Measurements from ENCODE around the gene ERICH6B.

The ERICH6B gene

GRCh38 chr13:45595965-45596364 is 19.6 kb downstream of the ERICH6B start:
- H3K27ac Mint-ChIP-seq: no peak overlapping the region
- TF ChIP-seq, protein P1, sequence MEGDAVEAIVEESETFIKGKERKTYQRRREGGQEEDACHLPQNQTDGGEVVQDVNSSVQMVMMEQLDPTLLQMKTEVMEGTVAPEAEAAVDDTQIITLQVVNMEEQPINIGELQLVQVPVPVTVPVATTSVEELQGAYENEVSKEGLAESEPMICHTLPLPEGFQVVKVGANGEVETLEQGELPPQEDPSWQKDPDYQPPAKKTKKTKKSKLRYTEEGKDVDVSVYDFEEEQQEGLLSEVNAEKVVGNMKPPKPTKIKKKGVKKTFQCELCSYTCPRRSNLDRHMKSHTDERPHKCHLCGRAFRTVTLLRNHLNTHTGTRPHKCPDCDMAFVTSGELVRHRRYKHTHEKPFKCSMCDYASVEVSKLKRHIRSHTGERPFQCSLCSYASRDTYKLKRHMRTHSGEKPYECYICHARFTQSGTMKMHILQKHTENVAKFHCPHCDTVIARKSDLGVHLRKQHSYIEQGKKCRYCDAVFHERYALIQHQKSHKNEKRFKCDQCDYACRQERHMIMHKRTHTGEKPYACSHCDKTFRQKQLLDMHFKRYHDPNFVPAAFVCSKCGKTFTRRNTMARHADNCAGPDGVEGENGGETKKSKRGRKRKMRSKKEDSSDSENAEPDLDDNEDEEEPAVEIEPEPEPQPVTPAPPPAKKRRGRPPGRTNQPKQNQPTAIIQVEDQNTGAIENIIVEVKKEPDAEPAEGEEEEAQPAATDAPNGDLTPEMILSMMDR (IDR thresholded peaks at IDR 0.05; ENCODE audit: unreplicated experiment in 3 of 3): no peak
- no peaks in the 10 kb centered on the region for H3K36me3 Mint-ChIP-seq (ENCODE audit: low read depth)
- no peaks in the 10 kb centered on the region for H3K4me1 Mint-ChIP-seq
- H3K4me3 Mint-ChIP-seq: no peak overlapping the region
- H3K27me3 Mint-ChIP-seq (ENCODE audit: low read depth): peaks cover 13% of the 10 kb centered on the region
- no peaks in the 10 kb centered on the region for H3K9me3 Mint-ChIP-seq

DNA sequence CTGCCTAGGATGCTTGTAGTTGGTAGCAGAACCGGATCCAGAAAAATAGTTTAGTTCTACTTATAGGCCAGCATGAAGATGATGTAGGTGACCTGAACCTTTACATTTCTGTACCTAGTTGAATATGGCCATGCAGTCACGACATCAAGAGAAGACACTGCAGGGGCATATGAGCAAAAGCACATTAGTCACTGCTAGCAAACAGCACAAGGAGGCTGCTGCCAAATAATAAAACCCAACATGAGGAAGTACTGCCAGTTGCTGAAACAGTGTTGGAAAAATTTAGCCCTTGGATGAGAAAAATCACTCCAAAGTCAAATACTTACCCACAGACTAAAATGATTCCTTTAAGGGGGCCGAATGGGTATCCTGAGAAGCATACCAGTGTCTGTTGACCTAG is 20.8 kb downstream of the ERICH6B start:
- TF ChIP-seq, protein P1 (IDR thresholded peaks at IDR 0.05; ENCODE audit: unreplicated experiment in 3 of 3): no peak
- H3K4me1 Mint-ChIP-seq: no peaks in the 10 kb centered on the region
- H3K4me3 Mint-ChIP-seq: no peak overlapping the region
- H3K9me3 Mint-ChIP-seq: no peaks in the 10 kb centered on the region
- H3K36me3 Mint-ChIP-seq (ENCODE audit: low read depth): no peaks in the 10 kb centered on the region
- H3K27ac Mint-ChIP-seq: no peak overlapping the region
- H3K27me3 Mint-ChIP-seq (ENCODE audit: low read depth): peaks cover 11% of the 10 kb centered on the region

GRCh38 chr13:45594227-45594626 is 21.3 kb downstream of the ERICH6B start:
- Mint-ChIP-seq H3K9me3 (no peaks in the 10 kb centered on the region), H3K4me3 (no peak overlapping the region), H3K36me3 (ENCODE audit: low read depth) (no peaks in the 10 kb centered on the region), H3K27ac (no peak overlapping the region), H3K4me1 (no peaks in the 10 kb centered on the region), H3K27me3 (ENCODE audit: low read depth) (peaks cover 11% of the 10 kb centered on the region)
- TF ChIP-seq, protein P1 (IDR thresholded peaks at IDR 0.05; ENCODE audit: unreplicated experiment in 3 of 3): no peak

DNA sequence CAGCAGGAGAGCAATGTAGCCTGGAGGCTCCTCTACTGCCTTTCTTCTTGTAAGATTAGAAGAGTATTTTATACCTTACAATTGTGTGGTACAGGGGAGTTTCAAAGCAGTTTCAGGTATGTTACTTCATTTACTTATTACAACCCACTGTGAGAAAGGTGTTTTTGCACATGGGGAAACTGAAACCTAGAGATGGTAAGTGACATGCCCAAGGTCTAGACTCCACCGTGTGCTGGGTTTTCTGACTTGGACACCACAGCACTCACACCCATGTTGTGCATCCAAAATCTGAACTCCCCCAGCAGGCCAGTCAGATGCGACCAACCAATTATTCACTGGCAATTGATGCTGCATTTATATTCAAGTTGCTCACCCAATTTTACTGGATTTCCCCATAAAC is 22.8 kb downstream of the ERICH6B start:
- H3K4me1 Mint-ChIP-seq: no peaks in the 10 kb centered on the region
- no peaks in the 10 kb centered on the region for H3K36me3 Mint-ChIP-seq (ENCODE audit: low read depth)
- no peak overlapping the region for H3K27ac Mint-ChIP-seq
- TF ChIP-seq, protein P1 (IDR thresholded peaks at IDR 0.05; ENCODE audit: unreplicated experiment in 3 of 3): no peak
- H3K27me3 Mint-ChIP-seq (ENCODE audit: low read depth): peaks cover 15% of the 10 kb centered on the region
- no peaks in the 10 kb centered on the region for H3K9me3 Mint-ChIP-seq
- no peak overlapping the region for H3K4me3 Mint-ChIP-seq

- Mint-ChIP-seq H3K9me3 (peaks cover 3% of the 10 kb centered on the region), H3K4me1 (no peaks in the 10 kb centered on the region), H3K27me3 (ENCODE audit: low read depth) (peaks cover 9% of the 10 kb centered on the region), H3K36me3 (ENCODE audit: low read depth) (no peaks in the 10 kb centered on the region), H3K4me3 (no peak overlapping the region), H3K27ac (no peak overlapping the region)
- TF ChIP-seq, protein P1 (IDR thresholded peaks at IDR 0.05; ENCODE audit: unreplicated experiment in 3 of 3): no peak
Observed at GRCh38 chr13:45590066-45590465, 25.5 kb downstream of the ERICH6B start.

DNA sequence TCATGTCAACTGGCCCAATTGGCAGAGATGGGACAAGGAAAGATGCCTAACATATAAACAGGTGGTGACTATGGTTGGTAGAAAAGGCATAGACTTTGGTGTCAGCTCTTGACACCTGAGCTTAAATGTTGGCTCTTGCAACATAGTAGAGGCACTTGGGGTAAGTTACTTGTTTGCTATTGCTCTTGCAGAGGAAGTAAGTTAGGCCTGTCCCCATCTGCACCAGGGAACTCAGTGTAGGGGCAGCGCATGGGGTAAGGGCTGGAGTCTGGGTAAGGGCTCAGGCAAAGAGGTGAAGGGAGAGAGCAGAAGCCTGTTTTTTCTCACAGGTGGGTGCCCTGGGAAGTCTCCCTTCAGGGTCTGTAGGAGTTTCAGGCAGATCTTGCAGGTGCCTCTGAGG is 27.6 kb downstream of the ERICH6B start:
- H3K9me3 Mint-ChIP-seq: peaks cover 3% of the 10 kb centered on the region
- H3K27ac Mint-ChIP-seq: no peak overlapping the region
- no peaks in the 10 kb centered on the region for H3K4me1 Mint-ChIP-seq
- H3K27me3 Mint-ChIP-seq (ENCODE audit: low read depth): peaks cover 12% of the 10 kb centered on the region
- TF ChIP-seq, protein P1 (IDR thresholded peaks at IDR 0.05; ENCODE audit: unreplicated experiment in 3 of 3): no peak
- H3K4me3 Mint-ChIP-seq: no peak overlapping the region
- H3K36me3 Mint-ChIP-seq (ENCODE audit: low read depth): no peaks in the 10 kb centered on the region

Measured in nephron (organoid).